Kidney (tissue), 14 donors: Measurements from ENCODE around the gene SATB1. TPM values are rescaled to one million over a fixed set of nuclear protein-coding genes. Genes with fewer than 3 reads are reported as not detected.

ENCODE experiments used
- DNase-seq, 5 donors: peaks; one replicate each; pipeline ENCODE4 v3.0.0-alpha.2; 2013 to 2020
- FAIRE-seq: peaks from 2 replicates; lab custom pipeline; 2012; peaks lifted over from hg19 to GRCh38; lab: Jason Lieb, UNC
- H3K27ac ChIP-seq, 2 donors: one replicate each; pipeline ENCODE4 v1.7.0; 2013; ENCODE audit warnings: low read depth in 2 of 2, low read length in 2 of 2, inconsistent platforms in 1 of 2
- H3K27me3 ChIP-seq: one replicate; pipeline ENCODE4 v1.7.1; 2013; ENCODE audit warnings: low read length, inconsistent platforms; ENCODE audit not compliant: control insufficient read depth, insufficient read depth
- H3K36me3 ChIP-seq, 3 donors: one replicate each; pipeline versions ENCODE4 v1.7.0 to v1.7.1; 2013; ENCODE audit warnings: low read length in 3 of 3, control low read depth in 1 of 3, inconsistent platforms in 1 of 3; ENCODE audit not compliant: insufficient read depth in 3 of 3, control insufficient read depth in 2 of 3
- H3K4me1 ChIP-seq, 3 donors: one replicate each; pipeline versions ENCODE4 v1.7.0 to v1.7.1; 2013; ENCODE audit warnings: low read length in 3 of 3, inconsistent platforms in 1 of 3, low read depth in 1 of 3; ENCODE audit not compliant: control insufficient read depth in 2 of 3, insufficient read depth in 2 of 3
- H3K4me3 ChIP-seq, 3 donors: one replicate each; pipeline versions ENCODE4 v1.7.0 to v1.8.1; 2013; ENCODE audit warnings: low read length in 3 of 3, control low read depth in 1 of 3, inconsistent platforms in 1 of 3
- H3K9ac ChIP-seq, 3 donors: one replicate each; pipeline versions ENCODE4 v1.7.0 to v1.7.1; 2013; ENCODE audit warnings: low read length in 3 of 3, control low read depth in 1 of 3, inconsistent platforms in 1 of 3
- H3K9me3 ChIP-seq, 3 donors: one replicate each; pipeline versions ENCODE4 v1.7.0 to v1.7.1; 2013; ENCODE audit warnings: low read length in 3 of 3, control low read depth in 1 of 3, inconsistent platforms in 1 of 3; ENCODE audit not compliant: control insufficient read depth in 2 of 3, insufficient read depth in 1 of 3
- intact Hi-C: fragments of 100-400 bp; cut with DNase I; formaldehyde crosslinking; loops from one replicate; pipeline ENCODE4 v1.11.1; 2022
- polyA plus RNA-seq: library from polyadenylated mRNA; stranded (reverse); fragments of 350-450 nt; fragmentation: Illumina TruSeq; extraction: RNeasy Lipid Tissue Mini Kit (QIAGEN cat#74804); gene quantifications from one replicate; pipeline ENCODE4 v1.2.3, GENCODE V29; 2014; ENCODE audit warnings: low read depth, low replicate concordance; ENCODE audit not compliant: insufficient read depth
- total RNA-seq: library from RNA; stranded (reverse); fragmentation: NEBNext Ultra II Directional; extraction: Animal tissue kit (Norgen Biotek cat#: 25700); gene quantifications from one replicate; pipeline ENCODE4 v1.2.1, GENCODE V29; 2021
- TF ChIP-seq, protein P1 (sequence below): IDR thresholded peaks from 3 replicates; pipeline ENCODE4 v1.5.1; 2012; ENCODE audit warnings: mild to moderate bottlenecking, moderate library complexity, borderline replicate concordance; ENCODE audit not compliant: insufficient read depth; ENCODE audit errors: extremely low read depth
- donor health status: control.
- donor health status: control.
- donor health status: control.
- donor health status: control.
- donor health status: control.
- donor health status: DM: yes; HTN: yes; CAD: no.
- donor health status: Normal renal cell carcinoma (clear cell type).

The SATB1 gene
- total and polyA plus RNA-seq, 2 donors from 2014 or later = 6.2 to 22.2 TPM

DNA sequence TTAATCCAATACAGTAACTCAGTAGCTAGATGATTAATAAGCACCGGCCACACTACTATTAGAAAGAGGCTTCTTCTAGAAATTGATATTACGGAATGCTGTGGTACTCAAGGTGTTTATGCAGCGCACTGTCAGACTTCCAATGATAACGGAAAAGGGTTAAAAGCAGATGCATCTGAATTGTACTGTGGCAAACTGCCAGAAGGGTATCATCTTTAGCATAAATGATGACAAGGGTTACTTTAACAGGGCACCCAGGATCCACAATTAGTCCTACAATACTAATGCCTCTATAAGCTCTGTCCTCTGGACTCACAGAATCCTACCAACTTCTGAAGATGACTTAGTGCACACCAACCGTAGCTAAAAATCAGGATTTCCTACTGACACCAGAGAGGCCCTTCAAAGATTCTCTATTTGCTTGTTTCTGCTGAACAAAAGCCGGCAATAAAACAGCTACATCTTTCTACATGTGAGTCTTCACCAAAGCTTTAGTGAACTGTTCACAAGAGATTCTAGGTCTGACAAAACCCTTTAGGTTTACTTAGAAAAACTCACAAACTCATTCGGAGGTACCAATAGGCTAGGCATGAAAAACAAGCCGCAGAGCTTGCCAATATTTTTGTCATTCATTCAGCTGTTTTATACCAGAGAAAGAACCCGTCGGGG lies 7.1 kb downstream of the SATB1 start:
- intact Hi-C loops = no loop called here
- TF ChIP-seq, protein P1, sequence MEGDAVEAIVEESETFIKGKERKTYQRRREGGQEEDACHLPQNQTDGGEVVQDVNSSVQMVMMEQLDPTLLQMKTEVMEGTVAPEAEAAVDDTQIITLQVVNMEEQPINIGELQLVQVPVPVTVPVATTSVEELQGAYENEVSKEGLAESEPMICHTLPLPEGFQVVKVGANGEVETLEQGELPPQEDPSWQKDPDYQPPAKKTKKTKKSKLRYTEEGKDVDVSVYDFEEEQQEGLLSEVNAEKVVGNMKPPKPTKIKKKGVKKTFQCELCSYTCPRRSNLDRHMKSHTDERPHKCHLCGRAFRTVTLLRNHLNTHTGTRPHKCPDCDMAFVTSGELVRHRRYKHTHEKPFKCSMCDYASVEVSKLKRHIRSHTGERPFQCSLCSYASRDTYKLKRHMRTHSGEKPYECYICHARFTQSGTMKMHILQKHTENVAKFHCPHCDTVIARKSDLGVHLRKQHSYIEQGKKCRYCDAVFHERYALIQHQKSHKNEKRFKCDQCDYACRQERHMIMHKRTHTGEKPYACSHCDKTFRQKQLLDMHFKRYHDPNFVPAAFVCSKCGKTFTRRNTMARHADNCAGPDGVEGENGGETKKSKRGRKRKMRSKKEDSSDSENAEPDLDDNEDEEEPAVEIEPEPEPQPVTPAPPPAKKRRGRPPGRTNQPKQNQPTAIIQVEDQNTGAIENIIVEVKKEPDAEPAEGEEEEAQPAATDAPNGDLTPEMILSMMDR = no peak
- no peaks in the 10 kb centered on the region for H3K27me3 ChIP-seq
- no peak overlapping the region for H3K27ac ChIP-seq
- FAIRE-seq (no peak), DNase-seq (no peak)
- H3K9ac ChIP-seq = no peak overlapping the region
- peaks cover 0 to 4% (median 4%) of the 10 kb centered on the region in 3 donors for H3K36me3 ChIP-seq
- peaks cover 0 to 3% (median 2%) of the 10 kb centered on the region in 3 donors for H3K4me1 ChIP-seq
- H3K4me3 ChIP-seq = no peak overlapping the region
- no peaks in the 10 kb centered on the region for H3K9me3 ChIP-seq

DNA sequence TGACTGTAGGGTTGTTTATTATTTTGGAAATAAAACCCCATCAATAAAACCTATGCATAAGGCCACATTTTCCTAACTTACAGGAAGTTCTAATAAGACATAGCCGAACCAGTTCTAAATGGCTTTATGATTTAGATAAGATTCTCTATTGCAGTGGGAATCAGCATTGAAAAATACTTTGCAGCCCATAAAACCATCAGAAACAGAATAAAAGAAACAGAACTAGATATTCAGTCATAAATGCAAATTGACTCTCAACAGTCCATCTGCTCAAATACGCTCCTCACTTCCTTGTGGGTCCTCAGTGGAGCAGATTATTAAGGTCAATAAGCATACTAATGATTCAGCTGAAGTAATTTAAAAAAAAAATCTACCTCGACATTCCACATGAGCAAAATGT lies 8.8 kb downstream of the SATB1 start:
- H3K9ac ChIP-seq = no peak overlapping the region
- no peak overlapping the region for H3K4me3 ChIP-seq
- FAIRE-seq = no peak
- DNase-seq = no peak
- TF ChIP-seq, protein P1 = no peak
- H3K36me3 ChIP-seq = peaks cover 0 to 4% (median 4%) of the 10 kb centered on the region in 3 donors
- no peaks in the 10 kb centered on the region for H3K27me3 ChIP-seq
- H3K4me1 ChIP-seq = no peaks in the 10 kb centered on the region
- no peak overlapping the region for H3K27ac ChIP-seq
- H3K9me3 ChIP-seq = no peaks in the 10 kb centered on the region
- intact Hi-C loops = no loop called here

GRCh38 chr3:18415839-18416238 lies 9.3 kb downstream of the SATB1 start:
- no peak overlapping the region for H3K4me3 ChIP-seq
- DNase-seq (no peak), FAIRE-seq (no peak)
- no peak overlapping the region for H3K9ac ChIP-seq
- no peaks in the 10 kb centered on the region for H3K27me3 ChIP-seq
- peaks cover 0 to 4% (median 4%) of the 10 kb centered on the region in 3 donors for H3K36me3 ChIP-seq
- TF ChIP-seq, protein P1 = no peak
- no peaks in the 10 kb centered on the region for H3K9me3 ChIP-seq
- intact Hi-C loops = no loop called here
- H3K4me1 ChIP-seq = no peaks in the 10 kb centered on the region
- no peak overlapping the region for H3K27ac ChIP-seq
